Activated gamma-delta T cell treated with anti-CD3 and anti-CD28 coated beads, Interleukin-2, amount 50 U/mL, for 16 hours (primary cell): ENCODE data around the gene CREG2.
"Not testable (repeated sequence)": the region's sequence is repeated elsewhere in the genome, so short reads cannot be mapped to it uniquely, and the experiment has no call there.

ENCODE experiments used
- DNase-seq: peaks from one replicate; pipeline ENCODE4 v3.0.0-alpha.2; 2020; ENCODE audit warnings: low read depth

Gene CREG2

GRCh38 chr2:101374821-101375561 is 12.3 kb downstream of the CREG2 start:
- no peak for DNase-seq

- DNase-seq: no peak
Observed at GRCh38 chr2:101372792-101373191, 14.5 kb downstream of the CREG2 start.

GRCh38 chr2:101371636-101372035 is 15.7 kb downstream of the CREG2 start:
- DNase-seq: no peak

- no peak for DNase-seq
Observed at GRCh38 chr2:101369100-101369499, 18.2 kb downstream of the CREG2 start.

GRCh38 chr2:101368376-101368775 is 18.9 kb downstream of the CREG2 start:
- no peak for DNase-seq

GRCh38 chr2:101367508-101367907 is 19.8 kb downstream of the CREG2 start:
- no peak for DNase-seq

- DNase-seq: no peak
Observed at GRCh38 chr2:101364878-101365277, 22.4 kb downstream of the CREG2 start.

GRCh38 chr2:101362777-101363176 is 24.5 kb downstream of the CREG2 start:
- DNase-seq: no peak

- no peak for DNase-seq
Observed at GRCh38 chr2:101362316-101362715, 25.0 kb downstream of the CREG2 start.

- DNase-seq: no peak
Observed at GRCh38 chr2:101361522-101361921, 25.8 kb downstream of the CREG2 start.

- no peak for DNase-seq
Observed at GRCh38 chr2:101361121-101361520, 26.2 kb downstream of the CREG2 start.

GRCh38 chr2:101360232-101360631 is 27.1 kb downstream of the CREG2 start:
- DNase-seq: no peak

GRCh38 chr2:101359410-101359954 is 27.8 kb downstream of the CREG2 start:
- no peak for DNase-seq

GRCh38 chr2:101357376-101357775 is 29.9 kb downstream of the CREG2 start:
- DNase-seq: no peak

- DNase-seq: no peak
Observed at GRCh38 chr2:101356521-101356920, 30.8 kb downstream of the CREG2 start.

GRCh38 chr2:101356055-101356454 is 31.2 kb downstream of the CREG2 start:
- no peak for DNase-seq

- no peak for DNase-seq
Observed at GRCh38 chr2:101355401-101356054, 31.8 kb downstream of the CREG2 start.

GRCh38 chr2:101354420-101355311 is 32.6 kb downstream of the CREG2 start:
- no peak for DNase-seq

GRCh38 chr2:101352631-101353030 is 34.7 kb downstream of the CREG2 start:
- not testable (repeated sequence) for DNase-seq

GRCh38 chr2:101351207-101351606 is 36.1 kb downstream of the CREG2 start:
- DNase-seq: no peak

- no peak for DNase-seq
Observed at GRCh38 chr2:101349893-101350662, 37.2 kb downstream of the CREG2 start.

GRCh38 chr2:101348883-101349282 is 38.4 kb downstream of the CREG2 start:
- DNase-seq: no peak
